ENCODE measurements around the gene FMNL1. TPM values are rescaled to one million over a fixed set of nuclear protein-coding genes. Genes with fewer than 3 reads are reported as not detected.

Gene FMNL1
- total RNA-seq, 1 experiment from 2014 or later, result 17.9 TPM

- no peak for DNase-seq (ENCODE audit: low spot score)
- in situ Hi-C loops (cut with HindIII; ENCODE audit: low sequenced_read_pairs), result no loop called here
Observed at GRCh38 chr17:45232514-45233422, 11.1 kb downstream of the FMNL1 start.

GRCh38 chr17:45233423-45233924, 11.8 kb downstream of the FMNL1 start:
- in situ Hi-C loops (cut with HindIII; ENCODE audit: low sequenced_read_pairs), result no loop called here
- DNase-seq (ENCODE audit: low spot score), result peak; percentile 45

GRCh38 chr17:45234641-45235415, 13.1 kb downstream of the FMNL1 start:
- peak; percentile 45 for DNase-seq (ENCODE audit: low spot score)
- in situ Hi-C loops (cut with HindIII; ENCODE audit: low sequenced_read_pairs), result no loop called here

- in situ Hi-C loops (cut with HindIII; ENCODE audit: low sequenced_read_pairs), result no loop called here
- DNase-seq (ENCODE audit: low spot score), result peak; percentile 54
Observed at GRCh38 chr17:45235416-45236281, 14.0 kb downstream of the FMNL1 start.

- in situ Hi-C loops (cut with HindIII; ENCODE audit: low sequenced_read_pairs), result no loop called here
- DNase-seq (ENCODE audit: low spot score), result no peak
Observed at GRCh38 chr17:45236282-45236606, 14.6 kb downstream of the FMNL1 start.

- no peak for DNase-seq (ENCODE audit: low spot score)
- in situ Hi-C loops (cut with HindIII; ENCODE audit: low sequenced_read_pairs), result no loop called here
Observed at GRCh38 chr17:45237686-45238085, 16.0 kb downstream of the FMNL1 start.

GRCh38 chr17:45238155-45238774, 16.6 kb downstream of the FMNL1 start:
- in situ Hi-C loops (cut with HindIII; ENCODE audit: low sequenced_read_pairs), result no loop called here
- DNase-seq (ENCODE audit: low spot score), result no peak

GRCh38 chr17:45240905-45241327, 19.2 kb downstream of the FMNL1 start:
- in situ Hi-C loops (cut with HindIII; ENCODE audit: low sequenced_read_pairs), result no loop called here
- DNase-seq (ENCODE audit: low spot score), result peak; percentile 42

- peak; percentile 85 for DNase-seq (ENCODE audit: low spot score)
Observed at GRCh38 chr17:45241328-45242028, 19.8 kb downstream of the FMNL1 start.

GRCh38 chr17:45242029-45242414, 20.3 kb downstream of the FMNL1 start:
- in situ Hi-C loops (cut with HindIII; ENCODE audit: low sequenced_read_pairs), result no loop called here
- no peak for DNase-seq (ENCODE audit: low spot score)

More at GRCh38 chr17:45241328-45242028, 19.8 kb downstream of the FMNL1 start:
- in situ Hi-C loops (cut with HindIII; ENCODE audit: low sequenced_read_pairs), result no loop called here

- no peak for DNase-seq (ENCODE audit: low spot score)
- in situ Hi-C loops (cut with HindIII; ENCODE audit: low sequenced_read_pairs), result no loop called here
Observed at GRCh38 chr17:45243750-45244149, 22.1 kb downstream of the FMNL1 start.

- in situ Hi-C loops (cut with HindIII; ENCODE audit: low sequenced_read_pairs), result loop anchor here (5.0 kb wide), 1 partner anchor 67 kb away; no protein-coding TSS in a partner anchor
Observed at GRCh38 chr17:45244725-45245656, 23.3 kb downstream of the FMNL1 start.

GRCh38 chr17:45246338-45246737, 24.7 kb downstream of the FMNL1 start:
- DNase-seq (ENCODE audit: low spot score), result no peak
- in situ Hi-C loops (cut with HindIII; ENCODE audit: low sequenced_read_pairs), result loop anchor here (5.0 kb wide), 1 partner anchor 66 kb away; no protein-coding TSS in a partner anchor

More at GRCh38 chr17:45244725-45245656, 23.3 kb downstream of the FMNL1 start:
- no peak for DNase-seq (ENCODE audit: low spot score)

GRCh38 chr17:45246861-45247428, 25.3 kb downstream of the FMNL1 start:
- in situ Hi-C loops (cut with HindIII; ENCODE audit: low sequenced_read_pairs), result loop anchor here (5.0 kb wide), 1 partner anchor 65 kb away; no protein-coding TSS in a partner anchor
- DNase-seq (ENCODE audit: low spot score), result peak; percentile 41

GRCh38 chr17:45247429-45248131, 25.9 kb downstream of the FMNL1 start:
- in situ Hi-C loops (cut with HindIII; ENCODE audit: low sequenced_read_pairs), result loop anchor here (5.0 kb wide), 1 partner anchor 65 kb away; no protein-coding TSS in a partner anchor
- DNase-seq (ENCODE audit: low spot score), result peak; percentile 91

All from G401 (cell line).